Posterior cingulate gyrus (tissue), 11 donors: ENCODE measurements around the gene SPATA13.
"Not testable (repeated sequence)": the region's sequence is repeated elsewhere in the genome, so short reads cannot be mapped to it uniquely, and the experiment has no call there.

Experiments
- DNase-seq, 10 donors: peaks; one replicate each; pipeline versions ENCODE4 v3.0.0 to v3.0.0-alpha.2; 2020 to 2021; ENCODE audit warnings: mixed read lengths in 3 of 10
- intact Hi-C: fragments of 100-400 bp; cut with DNase I; formaldehyde crosslinking; loops from one replicate; pipeline ENCODE4 v1.15.1; 2023

The SPATA13 gene

GRCh38 chr13:24192057-24192810, 31.7 kb downstream of the SPATA13 start:
- intact Hi-C loops: no loop called here
- DNase-seq: no peak

GRCh38 chr13:24192811-24193162, 32.3 kb downstream of the SPATA13 start:
- intact Hi-C loops: no loop called here
- no peak for DNase-seq

- DNase-seq: no peak
- intact Hi-C loops: no loop called here
Observed at GRCh38 chr13:24194447-24194846, 33.9 kb downstream of the SPATA13 start.

GRCh38 chr13:24195626-24196025, 35.1 kb downstream of the SPATA13 start:
- no peak for DNase-seq
- intact Hi-C loops: no loop called here

GRCh38 chr13:24196593-24197197, 36.2 kb downstream of the SPATA13 start:
- DNase-seq: no peak
- intact Hi-C loops: no loop called here

- no peak for DNase-seq
Observed at GRCh38 chr13:24199016-24199415, 38.5 kb downstream of the SPATA13 start.

GRCh38 chr13:24202215-24202614, 41.7 kb downstream of the SPATA13 start:
- no peak for DNase-seq
- intact Hi-C loops: no loop called here

More at GRCh38 chr13:24199016-24199415, 38.5 kb downstream of the SPATA13 start:
- intact Hi-C loops: no loop called here

- intact Hi-C loops: no loop called here
- no peak for DNase-seq
Observed at GRCh38 chr13:24203273-24203672, 42.8 kb downstream of the SPATA13 start.

GRCh38 chr13:24203811-24204210, 43.3 kb downstream of the SPATA13 start:
- intact Hi-C loops: no loop called here
- no peak for DNase-seq

- intact Hi-C loops: not testable (repeated sequence)
Observed at GRCh38 chr13:24205076-24205475, 44.6 kb downstream of the SPATA13 start.

GRCh38 chr13:24207841-24208667, 47.5 kb downstream of the SPATA13 start:
- intact Hi-C loops: no loop called here
- DNase-seq: no peak

More at GRCh38 chr13:24205076-24205475, 44.6 kb downstream of the SPATA13 start:
- DNase-seq: not testable (repeated sequence)

GRCh38 chr13:24209138-24209537, 48.6 kb downstream of the SPATA13 start:
- no peak for DNase-seq
- intact Hi-C loops: no loop called here

- DNase-seq: no peak
- intact Hi-C loops: no loop called here
Observed at GRCh38 chr13:24212254-24212653, 51.7 kb downstream of the SPATA13 start.

- no peak for DNase-seq
- intact Hi-C loops: no loop called here
Observed at GRCh38 chr13:24212674-24213073, 52.2 kb downstream of the SPATA13 start.

- intact Hi-C loops: no loop called here
Observed at GRCh38 chr13:24213932-24214331, 53.4 kb downstream of the SPATA13 start.

GRCh38 chr13:24214528-24214927, 54.0 kb downstream of the SPATA13 start:
- intact Hi-C loops: no loop called here
- DNase-seq: no peak

More at GRCh38 chr13:24213932-24214331, 53.4 kb downstream of the SPATA13 start:
- DNase-seq: no peak

- no peak for DNase-seq
- intact Hi-C loops: loop anchor here (5.0 kb wide), 1 partner anchor 53 kb away; the partner anchor contains the start of gene SPATA13
Observed at GRCh38 chr13:24215126-24215525, 54.6 kb downstream of the SPATA13 start.

GRCh38 chr13:24215732-24216131, 55.2 kb downstream of the SPATA13 start:
- intact Hi-C loops: loop anchor here (5.0 kb wide), 1 partner anchor 53 kb away; the partner anchor contains the start of gene SPATA13
- peak in 1 of 10 donors; percentile 43 for DNase-seq

- DNase-seq: no peak
- intact Hi-C loops: loop anchor here (5.0 kb wide), 1 partner anchor 54 kb away; the partner anchor contains the start of gene SPATA13
Observed at GRCh38 chr13:24216176-24216575, 55.7 kb downstream of the SPATA13 start.

- DNase-seq: not testable (repeated sequence)
- intact Hi-C loops: loop anchor here (5.0 kb wide), 1 partner anchor 54 kb away; the partner anchor contains the start of gene SPATA13
Observed at GRCh38 chr13:24216779-24217178, 56.3 kb downstream of the SPATA13 start.
